NCI-H2107 treated with DMSO at 0.1 percent for 48 hours (cell line): ENCODE data around the gene EPHB3.

Source experiments
- DNase-seq: peaks from one replicate; lab custom pipeline; 2025; ENCODE audit not compliant: unreplicated experiment; lab: John Stamatoyannopoulos, UW

The EPHB3 gene

GRCh38 chr3:184563941-184564684, 2.5 kb downstream of the EPHB3 start:
- DNase-seq, result no peak

GRCh38 chr3:184564685-184565385, 3.2 kb downstream of the EPHB3 start:
- DNase-seq, result no peak

GRCh38 chr3:184565421-184566211, 4.0 kb downstream of the EPHB3 start:
- DNase-seq, result no peak

- DNase-seq, result no peak
These were observed 5.1 kb downstream of the EPHB3 start for GRCh38 chr3:184566441-184567414.

- no peak for DNase-seq
These were observed 6.5 kb downstream of the EPHB3 start for GRCh38 chr3:184567946-184568559.

- DNase-seq, result no peak
These were observed 7.0 kb downstream of the EPHB3 start for GRCh38 chr3:184568560-184568923.

GRCh38 chr3:184568924-184569829, 7.6 kb downstream of the EPHB3 start:
- DNase-seq, result no peak

- no peak for DNase-seq
These were observed 8.4 kb downstream of the EPHB3 start for GRCh38 chr3:184570035-184570434.

GRCh38 chr3:184570489-184570888, 8.9 kb downstream of the EPHB3 start:
- DNase-seq, result no peak

GRCh38 chr3:184571750-184572377, 10.3 kb downstream of the EPHB3 start:
- no peak for DNase-seq

- DNase-seq, result no peak
These were observed 11.2 kb downstream of the EPHB3 start for GRCh38 chr3:184572633-184573270.

- DNase-seq, result no peak
These were observed 13.2 kb downstream of the EPHB3 start for GRCh38 chr3:184574515-184575417.

GRCh38 chr3:184575701-184576100, 14.1 kb downstream of the EPHB3 start:
- no peak for DNase-seq

- DNase-seq, result no peak
These were observed 15.1 kb downstream of the EPHB3 start for GRCh38 chr3:184576457-184577240.

GRCh38 chr3:184577546-184577945, 16.0 kb downstream of the EPHB3 start:
- no peak for DNase-seq

- DNase-seq, result no peak
These were observed 16.6 kb downstream of the EPHB3 start for GRCh38 chr3:184578218-184578617.
